HG03575 (cell line): ENCODE measurements around the gene CCND2.

ENCODE experiments used
- ATAC-seq: cut with Tn5 transposase; IDR thresholded peaks from one replicate; pipeline ENCODE4 v1.9.1; 2021; ENCODE audit not compliant: unreplicated experiment, insufficient number of reproducible peaks, low FRiP score; ENCODE audit errors: extremely low read depth

Gene CCND2

GRCh38 chr12:4274396-4275015 lies 944 bp downstream of the CCND2 start:
- ATAC-seq, result no peak

- no peak for ATAC-seq
Measured at GRCh38 chr12:4275016-4275869, 1.7 kb downstream of the CCND2 start.

- no peak for ATAC-seq
Measured at GRCh38 chr12:4275870-4276301, 2.3 kb downstream of the CCND2 start.

- ATAC-seq, result no peak
Measured at GRCh38 chr12:4276524-4277204, 3.1 kb downstream of the CCND2 start.

GRCh38 chr12:4277205-4277543 lies 3.6 kb downstream of the CCND2 start:
- no peak for ATAC-seq

- no peak for ATAC-seq
Measured at GRCh38 chr12:4277857-4278256, 4.3 kb downstream of the CCND2 start.

- ATAC-seq, result no peak
Measured at GRCh38 chr12:4278329-4279197, 5.0 kb downstream of the CCND2 start.

GRCh38 chr12:4279198-4279690 lies 5.7 kb downstream of the CCND2 start:
- no peak for ATAC-seq

GRCh38 chr12:4280351-4281163 lies 7.0 kb downstream of the CCND2 start:
- no peak for ATAC-seq

- ATAC-seq, result no peak
Measured at GRCh38 chr12:4281173-4281654, 7.7 kb downstream of the CCND2 start.

GRCh38 chr12:4282103-4282891 lies 8.7 kb downstream of the CCND2 start:
- ATAC-seq, result no peak

- no peak for ATAC-seq
Measured at GRCh38 chr12:4282892-4283511, 9.4 kb downstream of the CCND2 start.

GRCh38 chr12:4283512-4284255 lies 10.1 kb downstream of the CCND2 start:
- ATAC-seq, result no peak

GRCh38 chr12:4284306-4284705 lies 10.7 kb downstream of the CCND2 start:
- ATAC-seq, result no peak

GRCh38 chr12:4285070-4285469 lies 11.5 kb downstream of the CCND2 start:
- no peak for ATAC-seq

GRCh38 chr12:4286228-4286627 lies 12.7 kb downstream of the CCND2 start:
- ATAC-seq, result no peak
